CD14-positive monocyte (primary cell): ENCODE results near the gene ADCY1. TPM values are rescaled to one million over a fixed set of nuclear protein-coding genes. Genes with fewer than 3 reads are reported as not detected.

Experiments used
- DNase-seq, 3 donors: peaks; one replicate each; pipeline ENCODE4 v3.0.0-alpha.2; 2011 to 2022
- H2AFZ ChIP-seq: 2 replicates; pipeline ENCODE4 v1.6.0; 2012; ENCODE audit warnings: mild to moderate bottlenecking, low read depth, low read length, inconsistent platforms; ENCODE audit not compliant: insufficient read depth, poor library complexity, severe bottlenecking
- H3K27ac ChIP-seq, 2 donors: 1 replicate in 1 of 2; 2 replicates in 1 of 2; pipeline ENCODE4 v1.5.1; 2012 to 2013; ENCODE audit warnings: low read length in 2 of 2, control low read depth in 1 of 2, inconsistent platforms in 1 of 2, low read depth in 1 of 2, mild to moderate bottlenecking in 1 of 2
- H3K27me3 ChIP-seq, 2 donors: one replicate each; pipeline versions ENCODE4 v1.6.0 to v1.6.1; 2011 to 2013; ENCODE audit warnings: low read length in 2 of 2; ENCODE audit not compliant: control insufficient read depth in 2 of 2, insufficient read depth in 2 of 2
- H3K36me3 ChIP-seq, 2 donors: replicated peaks in 1 of 2; 1 replicate in 1 of 2; 2 replicates in 1 of 2; pipeline versions ENCODE4 v1.5.1 to v1.6.1; 2012 to 2013; ENCODE audit warnings: low read length in 2 of 2, control low read depth in 1 of 2, inconsistent platforms in 1 of 2, mild to moderate bottlenecking in 1 of 2; ENCODE audit not compliant: insufficient read depth in 2 of 2, control insufficient read depth in 1 of 2
- H3K4me1 ChIP-seq, 2 donors: 1 replicate in 1 of 2; 2 replicates in 1 of 2; pipeline versions ENCODE4 v1.5.1 to v1.6.1; 2012 to 2013; ENCODE audit warnings: low read length in 2 of 2, control low read depth in 1 of 2, inconsistent platforms in 1 of 2, mild to moderate bottlenecking in 1 of 2, moderate library complexity in 1 of 2; ENCODE audit not compliant: insufficient read depth in 2 of 2, control insufficient read depth in 1 of 2
- H3K4me2 ChIP-seq: replicated peaks from 2 replicates; pipeline ENCODE3; 2012; ENCODE audit warnings: low read length, moderate library complexity, mild to moderate bottlenecking; ENCODE audit not compliant: poor library complexity, severe bottlenecking; ENCODE audit errors: extremely low read depth
- H3K4me3 ChIP-seq, 3 experiments: fragments of 200-600 bp in 1 of 3; sonication (generic) in 1 of 3; replicated peaks in 1 of 3; 1 replicate in 2 of 3; 2 replicates in 1 of 3; pipeline ENCODE4 v1.5.1; 2011 to 2013; ENCODE audit warnings: low read length in 3 of 3, mild to moderate bottlenecking in 3 of 3, control low read depth in 2 of 3, low read depth in 2 of 3, inconsistent platforms in 1 of 3, moderate library complexity in 1 of 3
- H3K79me2 ChIP-seq: 2 replicates; pipeline ENCODE4 v1.6.0; 2012; ENCODE audit warnings: mild to moderate bottlenecking, control low read depth, inconsistent platforms, low read length, moderate library complexity; ENCODE audit not compliant: insufficient read depth
- H3K9ac ChIP-seq: 2 replicates; pipeline ENCODE4 v1.6.0; 2017; ENCODE audit warnings: low read length, mild to moderate bottlenecking; ENCODE audit not compliant: insufficient read depth, poor library complexity, severe bottlenecking
- H3K9me3 ChIP-seq, 2 donors: replicated peaks in 1 of 2; 1 replicate in 1 of 2; 2 replicates in 1 of 2; pipeline versions ENCODE4 v1.5.1 to v1.6.1; 2012 to 2013; ENCODE audit warnings: low read length in 2 of 2, control low read depth in 1 of 2; ENCODE audit not compliant: control insufficient read depth in 1 of 2, insufficient read depth in 1 of 2
- H4K20me1 ChIP-seq: 2 replicates; pipeline ENCODE4 v1.6.0; 2012; ENCODE audit warnings: mild to moderate bottlenecking, low read length, control low read depth, moderate library complexity; ENCODE audit not compliant: insufficient read depth
- H3K27ac Mint-ChIP-seq, 7 donors: one replicate each; pipeline ENCODE4 v1.8.0; 2020; ENCODE audit warnings: mild to moderate bottlenecking in 7 of 7, mixed read lengths in 7 of 7, moderate library complexity in 6 of 7, inconsistent platforms in 2 of 7
- H3K27me3 Mint-ChIP-seq, 3 donors: one replicate each; pipeline ENCODE4 v1.8.0; 2021 to 2022; ENCODE audit warnings: low read depth in 3 of 3, mild to moderate bottlenecking in 3 of 3, mixed read lengths in 3 of 3, moderate library complexity in 3 of 3, inconsistent platforms in 1 of 3
- H3K36me3 Mint-ChIP-seq, 2 donors: one replicate each; pipeline ENCODE4 v1.8.0; 2020; ENCODE audit warnings: mixed read lengths in 2 of 2, inconsistent platforms in 1 of 2, mild to moderate bottlenecking in 1 of 2
- H3K4me1 Mint-ChIP-seq: one replicate; pipeline ENCODE4 v1.8.0; 2020; ENCODE audit warnings: mild to moderate bottlenecking, mixed read lengths
- H3K4me3 Mint-ChIP-seq, 2 donors: one replicate each; pipeline ENCODE4 v1.8.0; 2020; ENCODE audit warnings: mild to moderate bottlenecking in 2 of 2, mixed read lengths in 2 of 2, moderate library complexity in 1 of 2
- H3K9me3 Mint-ChIP-seq, 7 donors: one replicate each; pipeline ENCODE4 v1.8.0; 2020 to 2022; ENCODE audit warnings: mixed read lengths in 7 of 7, mild to moderate bottlenecking in 6 of 7, moderate library complexity in 6 of 7, inconsistent platforms in 2 of 7
- WGBS: methylation state at CpG from one replicate; pipeline ENCODE4 v1.1.5; 2013; ENCODE audit warnings: missing lambda C conversion rate; ENCODE audit not compliant: insufficient coverage; 5-methylcytosine and 5-hydroxymethylcytosine counted together
- intact Hi-C, 2 donors: fragments of 100-400 bp; cut with micrococcal nuclease; formaldehyde crosslinking; loops; one replicate each; pipeline versions ENCODE4 v1.15.0 to v1.15.1; 2023
- polyA plus RNA-seq, 3 donors: library from polyadenylated mRNA; depleted of rRNA in 1 of 3; unstranded in 2 of 3; stranded (reverse) in 1 of 3; fragments of 300-500 nt in 2 of 3; fragments of >200 nt in 1 of 3; fragmentation: Illumina TruSeq in 2 of 3; gene quantifications; 1 replicate in 2 of 3; 2 replicates in 1 of 3; pipeline ENCODE4 v1.2.3, GENCODE V29; 2012 to 2021
- TF ChIP-seq, protein P1 (sequence below): fragments of 200-600 bp; IDR thresholded peaks from one replicate; pipeline ENCODE4 v1.8.0; 2022; ENCODE audit warnings: antibody characterized with exemption, mild to moderate bottlenecking

Gene ADCY1
- polyA plus RNA-seq, 3 donors = 0.01 TPM; not detected in 2

DNA sequence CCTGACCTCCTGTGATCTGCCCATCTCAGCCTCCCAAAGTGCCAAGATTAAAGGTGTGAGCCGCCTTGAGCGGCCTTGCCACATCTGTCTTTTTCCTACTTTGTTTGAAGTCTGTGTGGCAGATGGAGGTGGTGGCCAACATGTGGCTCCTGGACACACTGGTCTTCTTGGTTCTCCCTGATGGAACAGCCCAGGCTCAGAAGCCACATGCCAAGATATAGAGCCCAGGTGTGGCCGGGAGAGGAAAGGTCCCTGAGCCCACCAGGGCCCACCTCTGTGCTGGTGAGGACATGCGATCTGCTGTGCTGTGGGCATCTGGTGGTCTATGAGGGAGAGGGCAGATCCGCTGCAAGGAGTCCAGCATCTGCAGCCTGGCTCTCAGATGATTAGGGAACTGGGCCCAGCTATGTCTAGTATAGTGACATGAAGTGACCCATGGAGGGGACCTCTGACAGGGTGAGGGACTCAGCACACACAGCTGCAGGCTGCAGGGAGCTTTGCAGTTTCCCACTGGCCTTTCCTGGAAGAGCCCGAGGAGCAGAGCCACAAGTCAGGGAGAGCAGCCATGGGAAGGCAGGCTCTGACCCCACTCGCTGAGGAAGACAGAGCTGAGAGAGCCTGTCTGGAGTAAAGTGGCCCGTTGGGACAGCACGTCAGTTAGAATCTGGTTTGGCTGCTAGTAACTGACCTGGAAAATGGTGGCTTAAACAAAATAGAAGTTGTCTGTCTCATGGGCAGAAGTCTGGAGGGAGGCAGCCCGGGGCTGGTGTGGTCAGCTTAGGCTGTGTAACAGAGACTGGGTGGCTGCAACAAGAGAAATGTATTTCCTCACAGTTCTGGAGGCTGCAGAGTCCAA lies 25.9 kb downstream of the ADCY1 start:
- H3K36me3 ChIP-seq = no peaks in the 10 kb centered on the region
- no peaks in the 10 kb centered on the region for H3K9me3 ChIP-seq
- no peak overlapping the region for H3K4me2 ChIP-seq
- H3K4me1 ChIP-seq = no peaks in the 10 kb centered on the region
- Mint-ChIP-seq H3K36me3 (no peaks in the 10 kb centered on the region), H3K4me3 (no peak overlapping the region), H3K9me3 (no peaks in the 10 kb centered on the region), H3K27me3 (peaks cover 0 to 3% (median 3%) of the 10 kb centered on the region in 3 donors), H3K4me1 (no peaks in the 10 kb centered on the region), H3K27ac (no peak overlapping the region)
- H2AFZ ChIP-seq = no peak overlapping the region
- H3K27ac ChIP-seq = no peak overlapping the region
- no peaks in the 10 kb centered on the region for H4K20me1 ChIP-seq
- no peak overlapping the region for H3K9ac ChIP-seq
- intact Hi-C loops = no loop called here
- H3K79me2 ChIP-seq = no peaks in the 10 kb centered on the region
- no peak for DNase-seq
- 94% methylated on average over 10 of the region's 10 CpGs for WGBS
- H3K4me3 ChIP-seq = no peak overlapping the region
- TF ChIP-seq, protein P1, sequence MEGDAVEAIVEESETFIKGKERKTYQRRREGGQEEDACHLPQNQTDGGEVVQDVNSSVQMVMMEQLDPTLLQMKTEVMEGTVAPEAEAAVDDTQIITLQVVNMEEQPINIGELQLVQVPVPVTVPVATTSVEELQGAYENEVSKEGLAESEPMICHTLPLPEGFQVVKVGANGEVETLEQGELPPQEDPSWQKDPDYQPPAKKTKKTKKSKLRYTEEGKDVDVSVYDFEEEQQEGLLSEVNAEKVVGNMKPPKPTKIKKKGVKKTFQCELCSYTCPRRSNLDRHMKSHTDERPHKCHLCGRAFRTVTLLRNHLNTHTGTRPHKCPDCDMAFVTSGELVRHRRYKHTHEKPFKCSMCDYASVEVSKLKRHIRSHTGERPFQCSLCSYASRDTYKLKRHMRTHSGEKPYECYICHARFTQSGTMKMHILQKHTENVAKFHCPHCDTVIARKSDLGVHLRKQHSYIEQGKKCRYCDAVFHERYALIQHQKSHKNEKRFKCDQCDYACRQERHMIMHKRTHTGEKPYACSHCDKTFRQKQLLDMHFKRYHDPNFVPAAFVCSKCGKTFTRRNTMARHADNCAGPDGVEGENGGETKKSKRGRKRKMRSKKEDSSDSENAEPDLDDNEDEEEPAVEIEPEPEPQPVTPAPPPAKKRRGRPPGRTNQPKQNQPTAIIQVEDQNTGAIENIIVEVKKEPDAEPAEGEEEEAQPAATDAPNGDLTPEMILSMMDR = no peak
- H3K27me3 ChIP-seq = no peaks in the 10 kb centered on the region

DNA sequence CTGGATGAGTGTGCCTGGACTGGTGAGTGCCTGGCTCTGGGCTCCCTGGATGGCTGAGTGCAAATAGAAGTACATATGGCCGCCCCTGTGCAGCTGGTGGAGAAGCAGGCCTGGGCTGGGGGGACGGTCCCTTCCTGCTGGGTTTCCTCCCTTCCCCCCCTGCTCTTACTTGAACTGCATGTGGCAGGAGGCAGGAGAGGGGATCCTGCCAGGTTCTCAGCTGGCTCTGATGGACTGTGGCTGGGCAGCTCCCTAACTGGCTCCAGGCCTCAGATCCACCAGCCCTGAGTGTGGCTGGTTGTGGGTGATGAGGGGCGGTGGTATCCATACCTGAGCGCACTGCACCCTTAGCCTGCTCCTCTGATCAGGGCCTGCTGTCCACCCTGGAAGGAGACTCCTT lies 26.9 kb downstream of the ADCY1 start:
- Histone ChIP-seq H3K4me2 (no peak overlapping the region), H3K36me3 (no peaks in the 10 kb centered on the region), H3K4me3 (no peak overlapping the region), H3K4me1 (no peaks in the 10 kb centered on the region), H2AFZ (no peak overlapping the region), H4K20me1 (no peaks in the 10 kb centered on the region), H3K27ac (no peak overlapping the region), H3K9me3 (no peaks in the 10 kb centered on the region), H3K79me2 (no peaks in the 10 kb centered on the region), H3K9ac (no peak overlapping the region), H3K27me3 (no peaks in the 10 kb centered on the region)
- no peak for DNase-seq
- Mint-ChIP-seq H3K4me1 (no peaks in the 10 kb centered on the region), H3K4me3 (no peak overlapping the region), H3K9me3 (peaks cover 0 to 2% (median 0%) of the 10 kb centered on the region in 7 donors), H3K27me3 (peaks cover 0 to 4% (median 1%) of the 10 kb centered on the region in 3 donors), H3K36me3 (no peaks in the 10 kb centered on the region), H3K27ac (no peak overlapping the region)
- intact Hi-C loops = no loop called here
- TF ChIP-seq, protein P1 = no peak
- WGBS = 100% methylated on average over 2 of the region's 4 CpGs
